ELR (cell line): ENCODE measurements around the gene BDKRB2.
"Not testable (repeated sequence)": the region's sequence is repeated elsewhere in the genome, so short reads cannot be mapped to it uniquely, and the experiment has no call there.

Experiments used
- DNase-seq: peaks from one replicate; pipeline ENCODE4 v3.0.0-alpha.2; 2015; ENCODE audit warnings: low read depth

BDKRB2 gene

GRCh38 chr14:96225213-96225612 is 20.6 kb downstream of the BDKRB2 start:
- no peak for DNase-seq

- peak; percentile 80 for DNase-seq
Observed at GRCh38 chr14:96225745-96226151, 21.1 kb downstream of the BDKRB2 start.

- DNase-seq: no peak
Observed at GRCh38 chr14:96227428-96227827, 22.8 kb downstream of the BDKRB2 start.

- no peak for DNase-seq
Observed at GRCh38 chr14:96229315-96229714, 24.7 kb downstream of the BDKRB2 start.

- DNase-seq: no peak
Observed at GRCh38 chr14:96231056-96231455, 26.4 kb downstream of the BDKRB2 start.

- no peak for DNase-seq
Observed at GRCh38 chr14:96231526-96232130, 27.0 kb downstream of the BDKRB2 start.

- no peak for DNase-seq
Observed at GRCh38 chr14:96232506-96232905, 27.9 kb downstream of the BDKRB2 start.

GRCh38 chr14:96233661-96234060 is 29.0 kb downstream of the BDKRB2 start:
- DNase-seq: no peak

- no peak for DNase-seq
Observed at GRCh38 chr14:96235426-96235825, 30.8 kb downstream of the BDKRB2 start.

- no peak for DNase-seq
Observed at GRCh38 chr14:96237641-96238040, 33.0 kb downstream of the BDKRB2 start.

GRCh38 chr14:96238676-96239265 is 34.1 kb downstream of the BDKRB2 start:
- peak; percentile 43 for DNase-seq

GRCh38 chr14:96239711-96240141 is 35.1 kb downstream of the BDKRB2 start:
- DNase-seq: no peak

GRCh38 chr14:96240641-96241040 is 36.0 kb downstream of the BDKRB2 start:
- no peak for DNase-seq

GRCh38 chr14:96242126-96242525 is 37.5 kb downstream of the BDKRB2 start:
- no peak for DNase-seq

GRCh38 chr14:96243785-96244184 is 39.1 kb downstream of the BDKRB2 start:
- no peak for DNase-seq

- DNase-seq: not testable (repeated sequence)
Observed at GRCh38 chr14:96245074-96245473, 40.4 kb downstream of the BDKRB2 start.

GRCh38 chr14:96245710-96246538 is 41.3 kb downstream of the BDKRB2 start:
- peak; percentile 78 for DNase-seq

- peak; percentile 98 for DNase-seq
Observed at GRCh38 chr14:96246539-96246847, 41.9 kb downstream of the BDKRB2 start.

- DNase-seq: no peak
Observed at GRCh38 chr14:96247031-96247430, 42.4 kb downstream of the BDKRB2 start.

- peak; percentile 92 for DNase-seq
Observed at GRCh38 chr14:96249029-96249428, 44.4 kb downstream of the BDKRB2 start.

- no peak for DNase-seq
Observed at GRCh38 chr14:96250485-96250884, 45.8 kb downstream of the BDKRB2 start.

GRCh38 chr14:96251656-96252155 is 47.1 kb downstream of the BDKRB2 start:
- DNase-seq: peak; percentile 39
